HG02884 (cell line): Measurements from ENCODE around the gene ASCC1.
"Not testable (repeated sequence)": the region's sequence is repeated elsewhere in the genome, so short reads cannot be mapped to it uniquely, and the experiment has no call there.

Experiments
- ATAC-seq: cut with Tn5 transposase; IDR thresholded peaks from one replicate; pipeline ENCODE4 v1.9.1; 2021; ENCODE audit warnings: mild to moderate bottlenecking, moderate library complexity; ENCODE audit not compliant: unreplicated experiment

Gene ASCC1

DNA sequence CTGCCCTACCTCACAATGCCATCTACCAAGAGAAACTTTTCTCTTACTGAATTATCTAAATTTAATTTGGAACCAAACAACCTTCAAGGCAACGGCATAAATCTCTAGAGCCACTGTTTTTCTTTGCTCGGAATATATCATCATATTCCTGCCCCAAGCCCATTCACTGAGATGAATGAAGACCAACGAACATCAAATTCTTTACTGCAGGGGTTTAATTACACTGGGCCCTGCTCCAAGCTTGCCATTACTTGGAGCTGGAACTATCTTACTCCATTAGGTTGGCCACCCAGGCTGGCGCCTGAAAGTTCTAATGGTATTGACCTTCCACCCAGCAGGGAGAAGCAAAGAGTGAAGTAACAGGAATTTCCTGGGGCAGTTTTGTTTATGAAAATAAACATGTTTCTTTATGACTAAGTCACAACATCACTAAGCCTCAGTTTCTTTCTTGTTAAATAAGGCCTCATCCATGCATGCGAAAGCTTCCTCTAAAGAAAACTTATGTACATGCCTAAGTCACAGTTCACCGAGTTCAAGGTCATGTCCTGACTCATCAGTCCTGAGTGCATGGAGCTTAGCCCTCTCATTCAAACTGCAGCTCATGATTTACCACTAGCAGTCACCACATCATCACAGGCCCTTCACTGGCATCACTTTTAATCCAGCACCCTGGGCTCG lies 42.3 kb downstream of the ASCC1 start:
- ATAC-seq: no peak

DNA sequence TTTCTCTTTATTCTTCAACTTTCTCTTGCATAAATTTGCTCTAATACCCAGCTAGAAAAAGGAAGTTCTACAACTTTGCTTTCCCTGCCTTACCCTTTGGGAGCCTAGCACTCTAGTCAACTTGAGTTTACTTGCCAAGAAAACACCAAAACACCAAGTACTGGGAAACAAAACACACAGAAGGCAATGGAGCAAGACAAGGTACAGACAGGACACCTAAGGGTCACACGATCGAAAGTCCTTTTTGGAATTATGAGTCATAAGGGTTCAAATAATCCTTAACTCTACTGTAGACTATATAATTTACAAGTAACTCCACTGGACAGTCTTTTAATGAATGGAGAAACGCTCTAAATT lies 42.8 kb downstream of the ASCC1 start:
- no peak for ATAC-seq

DNA sequence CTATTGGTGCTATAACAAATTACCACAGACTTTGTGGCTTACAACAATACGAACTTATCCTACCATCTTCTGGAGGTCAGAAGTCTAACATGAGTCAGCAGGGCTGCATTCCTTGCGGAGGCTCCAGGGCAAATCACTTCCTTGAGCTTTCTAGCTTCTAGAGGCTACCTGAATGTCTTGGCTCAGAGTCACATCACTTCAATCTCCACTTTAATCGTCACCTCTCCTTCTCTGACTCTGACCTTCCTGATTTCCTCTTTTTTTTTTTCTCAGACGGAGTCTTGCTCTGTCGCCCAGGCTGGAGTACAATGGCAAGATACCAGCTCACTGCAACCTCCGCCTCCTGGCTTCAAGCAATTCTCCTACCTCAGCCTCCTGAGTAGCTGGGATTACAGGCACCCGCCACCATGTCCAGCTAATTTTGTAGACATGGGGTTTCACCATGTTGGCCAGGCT lies 44.9 kb downstream of the ASCC1 start:
- ATAC-seq: no peak

DNA sequence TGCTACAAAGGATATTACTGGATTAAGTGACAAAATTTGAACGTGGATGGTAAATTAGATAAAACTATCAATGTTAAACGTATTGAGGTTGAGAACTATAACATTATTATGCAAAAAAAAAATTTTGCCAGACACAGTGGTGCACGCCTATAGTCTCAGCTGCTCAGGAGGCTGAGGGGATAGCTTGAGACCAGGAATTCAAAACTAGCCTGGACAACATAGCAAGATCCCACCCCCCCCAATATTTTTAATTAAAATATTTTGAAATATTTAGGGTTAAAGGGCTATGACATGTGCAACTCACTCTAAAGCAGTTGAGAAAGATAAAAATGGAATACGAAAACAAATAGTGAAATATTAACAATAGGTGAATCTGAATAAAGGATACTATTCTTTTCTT lies 45.3 kb downstream of the ASCC1 start:
- ATAC-seq: no peak

DNA sequence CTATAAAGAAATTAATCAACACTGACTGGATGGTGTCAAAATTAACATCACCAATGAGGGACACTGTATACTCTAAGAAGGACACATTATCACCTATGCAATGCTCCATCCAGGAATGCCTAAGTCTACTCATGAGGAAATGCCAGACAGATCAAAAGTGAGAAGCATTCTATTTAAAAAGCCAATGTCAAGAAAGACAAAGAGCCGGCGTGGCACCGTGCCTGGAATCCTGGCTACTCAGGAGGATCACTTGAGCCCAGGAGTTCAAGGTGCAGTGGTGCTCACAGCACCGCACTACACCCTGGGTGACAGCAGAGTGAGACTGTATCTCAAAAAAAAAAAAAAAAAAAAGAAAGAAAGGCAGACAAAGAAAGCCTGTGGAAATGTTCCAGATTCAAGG lies 45.8 kb downstream of the ASCC1 start:
- ATAC-seq: no peak

DNA sequence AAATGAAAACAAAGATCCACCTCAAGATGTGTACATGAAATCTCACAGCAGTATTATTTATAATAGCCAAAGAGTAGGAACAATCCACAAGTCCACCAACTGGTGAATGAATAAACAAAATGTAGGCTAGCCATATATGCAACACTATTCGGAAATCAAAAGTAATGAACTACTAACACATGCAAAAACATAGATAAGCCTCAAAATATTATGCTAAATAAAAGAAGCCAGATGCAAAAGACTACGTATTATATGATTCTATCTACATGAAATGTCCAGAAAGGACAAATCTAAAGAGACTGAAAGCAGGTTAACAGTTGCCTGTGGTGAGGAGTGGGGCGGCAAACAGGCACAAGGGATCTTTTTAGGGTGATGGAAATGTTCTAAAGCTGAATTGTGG lies 49.0 kb downstream of the ASCC1 start:
- ATAC-seq: no peak

DNA sequence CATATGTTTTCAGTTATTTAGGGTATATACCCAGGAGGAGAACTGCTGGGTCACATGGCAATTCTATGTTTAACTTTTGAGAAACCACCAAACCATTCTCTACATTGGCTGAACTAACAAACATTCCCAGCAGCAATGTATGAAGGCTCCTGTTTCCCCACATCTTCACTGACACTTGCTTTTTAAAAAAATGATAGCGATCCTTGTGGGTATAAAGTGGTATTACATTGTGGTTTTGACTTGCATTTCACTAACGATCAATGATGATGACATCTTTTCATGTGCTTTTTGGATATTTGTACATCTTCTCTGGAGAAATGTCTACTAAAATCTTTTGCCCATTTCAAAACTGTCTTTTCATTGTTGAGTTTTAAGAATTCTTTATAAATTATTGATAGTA lies 51.5 kb downstream of the ASCC1 start:
- ATAC-seq: no peak

DNA sequence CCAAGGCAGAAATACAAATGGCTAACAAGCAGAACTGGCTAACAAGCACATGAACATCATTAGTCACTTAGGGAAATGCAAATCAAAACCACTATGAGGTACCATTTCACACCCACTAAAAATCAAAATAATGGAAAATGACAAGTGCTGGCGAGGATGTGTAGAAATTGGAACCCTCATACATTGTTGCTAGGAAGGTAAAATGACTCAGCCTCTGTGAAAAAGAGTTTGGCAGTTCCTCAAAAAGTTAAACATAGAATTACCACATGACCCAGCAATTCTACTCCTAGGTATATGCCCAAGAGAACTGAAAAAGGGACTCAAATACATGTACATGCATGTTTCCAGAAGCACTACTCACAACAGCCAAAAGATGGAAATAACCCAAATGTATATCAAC lies 53.1 kb downstream of the ASCC1 start:
- no peak for ATAC-seq

DNA sequence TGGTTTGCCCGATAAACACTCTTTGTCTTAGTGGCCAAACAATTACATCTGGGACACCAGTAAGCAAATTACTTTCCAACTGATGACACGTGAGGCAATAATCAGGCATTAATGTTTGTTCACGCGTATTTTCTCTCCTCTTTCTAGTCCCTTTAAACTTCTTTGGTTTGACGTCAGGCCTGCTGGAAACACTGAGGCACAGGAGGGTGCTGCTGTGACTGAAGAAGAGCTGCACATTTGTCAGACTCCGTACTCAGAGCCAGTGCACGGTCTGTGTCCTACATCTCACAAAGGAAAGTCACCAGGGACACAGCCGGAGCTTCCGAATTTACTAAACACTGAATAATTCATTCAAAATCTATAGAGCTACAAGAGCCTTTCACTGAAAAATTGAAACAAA lies 57.9 kb downstream of the ASCC1 start:
- ATAC-seq: no peak

DNA sequence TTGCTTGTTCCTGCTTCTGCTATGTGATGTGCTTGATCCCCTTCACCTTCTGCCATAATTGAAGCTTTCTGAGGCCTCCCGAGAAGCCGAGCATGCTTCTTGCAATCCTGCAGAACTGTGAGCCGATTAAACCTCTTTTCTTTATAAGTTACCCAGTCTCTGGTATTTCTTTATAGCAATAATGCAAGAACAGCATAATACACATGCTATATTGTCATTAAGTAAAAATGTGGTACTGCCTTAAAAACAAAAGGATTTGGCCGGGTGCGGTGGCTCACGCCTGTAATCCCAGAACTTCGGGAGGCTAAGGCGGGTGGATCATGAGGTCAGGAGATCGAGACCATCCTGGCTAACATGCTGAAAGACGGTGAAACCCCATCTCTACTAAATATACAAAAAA lies 59.9 kb downstream of the ASCC1 start:
- no peak for ATAC-seq

DNA sequence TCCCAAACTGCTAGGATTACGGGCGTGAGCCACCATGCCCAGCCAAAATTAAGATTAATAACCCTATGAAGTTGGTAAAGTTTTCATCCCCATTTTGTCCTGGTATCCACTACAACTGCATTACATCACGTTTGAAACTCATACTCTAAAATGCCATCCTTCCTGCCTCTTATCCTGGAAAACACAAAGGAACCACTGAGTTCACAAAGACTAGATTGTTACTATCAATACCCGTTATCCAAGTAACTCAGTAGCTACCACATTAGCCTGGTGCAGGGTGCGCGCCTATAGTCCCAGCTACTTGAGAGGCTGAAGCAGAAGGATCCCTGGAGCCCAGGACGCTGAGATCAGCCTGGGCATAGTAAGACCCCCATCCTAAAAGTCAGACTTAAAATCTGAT lies 63.8 kb downstream of the ASCC1 start:
- no peak for ATAC-seq

DNA sequence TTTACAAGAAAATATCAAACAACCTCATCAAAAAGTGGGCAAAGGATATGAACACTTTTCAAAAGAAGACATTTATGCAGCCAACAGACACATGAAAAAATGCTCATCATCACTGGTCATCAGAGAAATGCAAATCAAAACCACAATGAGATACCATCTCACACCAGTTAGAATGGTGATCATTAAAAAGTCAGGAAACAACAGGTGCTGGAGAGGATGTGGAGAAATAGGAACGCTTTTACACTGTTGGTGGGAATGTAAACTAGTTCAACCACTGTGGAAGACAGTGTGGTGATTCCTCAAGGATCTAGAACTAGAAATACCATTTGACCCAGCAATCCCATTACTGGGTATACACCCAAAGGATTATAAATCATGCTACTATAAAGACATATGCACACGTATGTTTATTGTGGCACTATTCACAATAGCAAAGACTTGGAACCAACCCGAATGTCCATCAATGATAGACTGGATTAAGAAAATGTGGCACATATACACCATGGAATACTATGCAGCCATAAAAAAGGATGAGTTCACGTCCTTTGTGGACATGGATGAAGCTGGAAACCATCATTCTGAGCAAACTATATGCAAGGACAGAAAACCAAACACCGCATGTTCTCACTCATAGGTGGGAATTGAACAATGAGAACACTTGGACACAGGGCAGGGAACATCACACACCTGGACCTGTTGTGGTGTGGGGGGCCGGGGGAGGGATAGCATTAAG lies 65.2 kb downstream of the ASCC1 start:
- not testable (repeated sequence) for ATAC-seq

DNA sequence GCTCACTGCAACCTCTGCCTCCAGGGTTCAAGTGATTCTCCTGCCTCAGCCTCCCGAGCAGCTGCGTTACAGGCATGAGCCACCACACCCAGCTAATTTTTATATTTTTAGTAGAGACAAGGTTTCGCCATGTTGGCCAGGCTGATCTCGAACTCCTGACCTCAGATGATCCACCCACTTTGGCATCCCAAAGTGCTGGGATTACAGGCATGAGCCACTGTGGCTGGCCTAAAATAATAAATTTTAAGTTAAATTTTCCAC lies 68.8 kb downstream of the ASCC1 start:
- not testable (repeated sequence) for ATAC-seq

DNA sequence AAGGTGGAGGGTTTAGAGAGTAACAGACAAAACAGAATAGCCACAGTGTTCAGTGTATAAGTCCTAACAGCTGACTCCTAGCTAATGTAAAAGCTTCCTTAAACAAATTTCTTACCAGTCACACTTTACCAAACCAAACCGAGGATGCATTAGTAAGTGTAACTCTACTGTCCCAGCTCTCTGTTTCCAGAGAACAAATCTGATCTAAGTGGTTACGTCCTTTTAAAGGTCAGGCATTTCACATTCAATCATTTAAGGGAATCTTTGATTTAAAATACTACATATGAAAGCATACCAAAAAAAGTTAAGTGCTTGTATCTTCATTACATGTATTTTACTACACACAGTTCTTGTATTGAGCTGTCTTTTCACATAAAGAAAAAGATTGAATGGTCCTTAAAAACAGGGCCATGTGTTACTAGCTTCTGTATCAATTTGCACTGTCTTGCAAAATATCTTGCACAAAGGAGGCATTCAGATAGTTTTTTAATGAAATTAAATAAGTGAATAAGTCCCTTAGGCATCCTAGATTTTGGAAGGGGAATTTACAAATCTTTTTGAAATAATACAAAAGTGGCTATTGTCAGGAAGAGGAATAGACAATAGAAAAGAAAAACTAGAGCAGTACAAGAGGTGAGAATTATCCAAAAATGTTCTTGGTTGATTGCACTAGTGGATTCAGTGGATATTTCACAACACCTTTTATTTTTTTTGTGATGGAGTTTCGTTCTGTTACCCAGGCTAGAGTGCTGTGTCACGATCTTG lies 69.3 kb downstream of the ASCC1 start:
- ATAC-seq: no peak

DNA sequence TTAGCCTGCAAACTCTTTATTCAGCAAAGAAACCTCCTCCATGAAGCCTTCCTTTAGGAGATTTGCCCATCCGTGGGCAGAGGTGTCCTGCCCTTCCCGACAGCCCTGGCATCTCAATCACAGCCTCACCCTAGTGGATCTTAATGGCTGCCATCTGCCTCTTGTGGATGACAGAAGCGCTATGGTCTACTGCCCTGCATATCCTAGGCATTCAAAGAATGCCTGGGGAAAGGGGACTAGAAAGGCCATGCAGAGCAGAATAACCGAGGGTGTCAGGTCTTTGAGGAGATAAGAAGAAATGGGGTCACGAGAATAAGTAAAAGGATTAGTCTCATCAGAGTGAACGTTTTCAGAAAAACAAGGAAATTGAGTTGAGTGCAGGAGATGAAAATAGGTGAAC lies 70.0 kb downstream of the ASCC1 start:
- ATAC-seq: no peak

DNA sequence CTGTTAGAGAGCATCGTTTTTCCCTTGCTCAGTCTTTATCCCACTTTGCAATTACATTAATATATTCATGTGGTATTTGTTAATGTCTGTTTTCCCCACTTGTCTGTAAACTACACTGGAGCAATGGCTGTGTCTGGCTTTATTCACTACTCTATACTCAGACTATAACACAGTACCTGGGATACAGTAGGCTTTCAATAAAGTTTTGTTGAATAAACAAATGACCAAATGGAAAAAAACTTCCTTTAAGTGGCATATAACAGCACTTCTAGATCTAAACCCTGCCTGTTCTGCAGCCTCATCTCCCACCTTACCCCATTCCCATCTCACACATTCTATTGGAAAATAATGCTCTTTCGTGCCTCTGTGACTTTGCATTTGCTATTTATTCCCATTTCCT lies 70.4 kb downstream of the ASCC1 start:
- ATAC-seq: no peak

DNA sequence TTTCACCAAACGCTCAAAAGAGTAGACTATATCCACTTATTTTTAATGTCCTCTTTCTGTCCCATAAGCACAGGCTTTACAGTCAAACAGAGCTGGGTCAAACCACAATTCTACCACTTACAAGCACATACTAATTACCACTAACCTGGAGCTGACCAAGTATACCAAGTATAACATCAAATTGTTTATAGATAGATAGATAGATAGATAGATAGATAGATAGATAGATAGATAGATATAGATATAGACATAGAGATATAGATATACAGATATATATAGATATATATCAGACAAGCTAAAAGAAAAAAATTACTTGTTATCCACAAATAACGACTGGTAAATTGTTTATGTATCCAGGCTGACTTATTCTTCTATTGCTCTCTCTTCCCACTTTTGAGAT lies 75.2 kb downstream of the ASCC1 start:
- ATAC-seq: no peak

DNA sequence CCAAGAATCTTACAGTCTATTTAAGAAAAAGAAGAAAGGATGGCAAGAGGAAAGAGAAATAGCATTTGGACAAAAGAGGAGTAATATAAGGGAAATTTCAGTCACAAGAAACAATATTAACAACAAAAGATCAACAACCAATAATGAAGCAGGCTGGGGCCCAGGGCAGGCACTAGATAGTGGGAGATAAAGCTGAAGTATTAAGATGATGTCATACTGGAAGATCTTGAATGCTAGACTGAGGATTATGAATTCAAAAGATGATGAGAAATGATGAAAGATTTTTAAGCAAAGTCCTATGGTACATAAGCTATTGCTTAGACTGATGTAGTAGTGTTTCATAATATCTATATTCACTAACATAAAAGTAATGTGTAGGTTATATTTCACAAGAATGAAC lies 75.9 kb downstream of the ASCC1 start:
- ATAC-seq: no peak

DNA sequence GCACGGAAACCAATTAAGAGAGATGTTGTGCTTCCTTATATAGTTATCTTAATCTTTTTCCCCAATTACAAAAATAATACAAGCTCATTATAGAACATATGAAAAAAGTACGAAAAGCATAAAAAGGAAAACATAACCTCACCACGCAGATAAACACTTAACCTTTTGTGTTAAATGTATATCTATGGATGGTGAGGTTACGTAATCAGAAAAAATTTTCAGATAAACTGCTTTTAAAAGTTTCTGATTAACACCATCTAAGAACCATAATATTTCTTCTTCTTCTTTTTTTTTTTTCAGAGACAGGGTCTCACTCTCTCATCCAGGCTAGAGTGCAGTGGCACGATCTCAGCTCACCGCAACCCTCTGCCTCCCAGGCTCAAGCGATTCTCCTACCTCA lies 78.5 kb downstream of the ASCC1 start:
- no peak for ATAC-seq

DNA sequence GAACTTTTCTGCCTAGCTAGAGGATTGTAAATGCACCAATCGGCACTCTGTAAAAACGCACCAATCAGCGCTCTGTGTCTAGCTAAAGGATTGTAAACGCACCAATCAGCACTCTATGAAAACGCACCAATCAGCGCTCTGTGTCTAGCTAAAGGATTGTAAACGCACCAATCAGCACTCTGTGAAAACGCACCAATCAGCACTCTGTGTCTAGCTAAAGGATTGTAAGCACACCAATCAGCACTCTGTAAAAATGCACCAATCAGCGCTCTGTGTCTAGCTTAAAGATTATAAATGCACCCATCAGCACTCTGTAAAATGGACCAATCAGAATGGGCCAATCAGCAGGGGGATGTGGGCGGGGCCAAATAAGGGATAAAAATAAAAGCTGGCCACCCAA lies 79.9 kb downstream of the ASCC1 start:
- not testable (repeated sequence) for ATAC-seq

DNA sequence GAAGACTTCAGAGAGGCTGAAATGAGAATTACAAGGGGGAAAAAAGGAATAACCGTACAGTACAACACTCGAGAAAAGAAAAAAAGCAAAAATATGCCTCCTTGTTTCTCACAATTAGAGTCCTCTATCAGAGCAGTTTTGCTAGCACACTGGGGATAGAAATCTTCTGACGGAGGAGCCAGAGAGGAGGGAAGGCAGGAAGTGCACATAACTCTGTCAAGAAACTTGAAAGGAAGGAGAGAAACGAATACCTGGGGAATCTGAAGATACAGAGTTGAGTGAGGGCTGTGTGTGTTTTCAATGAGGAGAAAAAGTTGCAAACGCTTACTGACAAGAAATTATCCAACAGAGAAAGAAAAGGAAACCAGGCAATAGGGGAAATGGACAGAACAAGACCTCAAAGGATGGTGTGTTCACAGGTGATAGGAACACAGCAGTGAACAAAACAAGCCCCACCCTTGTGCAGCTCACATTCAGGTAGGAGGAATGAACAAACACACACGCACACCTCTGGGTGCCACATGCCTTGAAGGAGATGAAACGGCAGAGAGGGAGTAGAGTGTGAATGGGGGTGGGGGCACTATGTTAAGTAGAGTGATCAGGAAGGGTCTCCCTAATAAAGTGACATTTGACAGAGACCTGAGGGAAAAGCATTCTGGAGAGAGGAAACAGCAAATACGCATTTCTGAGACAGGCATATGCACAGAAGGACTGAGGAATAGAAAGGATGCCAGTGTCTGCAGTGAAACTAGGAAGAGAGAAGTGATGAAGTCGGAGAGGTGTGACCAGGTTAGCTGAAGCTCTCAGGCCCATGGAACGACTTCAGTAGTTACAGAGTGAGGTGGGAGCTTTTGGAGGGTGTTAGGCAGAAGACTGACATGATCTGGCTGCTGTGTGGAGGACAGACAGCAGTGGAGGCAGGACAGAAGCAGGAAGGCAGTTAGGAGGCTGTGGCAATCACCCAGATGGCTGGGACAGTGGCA lies 81.0 kb downstream of the ASCC1 start:
- ATAC-seq: no peak
